ENCODE data around the gene TASP1.

Gene TASP1

GRCh38 chr20:13453367-13453766, 185.4 kb downstream of the TASP1 start:
- WGBS (ENCODE audit: extremely low coverage, insufficient coverage, insufficient read length): no CpG with 5 or more reads among the region's 2 CpGs
- no peak overlapping the region for H3K4ac ChIP-seq (ENCODE audit: low read depth, low read length)
- H3K9me3 ChIP-seq (ENCODE audit: insufficient read depth, low read depth, low read length): no peaks in the 10 kb centered on the region
- no peaks in the 10 kb centered on the region for H3K36me3 ChIP-seq (ENCODE audit: control insufficient read depth in 1 of 2, insufficient read depth in 2 of 2, low read length in 2 of 2)
- no peak overlapping the region for H2BK5ac ChIP-seq (ENCODE audit: low read depth, low read length, poor library complexity)
- H3K79me2 ChIP-seq (ENCODE audit: control insufficient read depth, insufficient read depth, low read length, poor library complexity): no peaks in the 10 kb centered on the region
- H4K8ac ChIP-seq (ENCODE audit: low read depth, low read length): no peak overlapping the region
- H2BK12ac ChIP-seq (ENCODE audit: low read length): no peak overlapping the region
- H3K18ac ChIP-seq (ENCODE audit: low read length): no peak overlapping the region
- H3K23ac ChIP-seq (ENCODE audit: low read length): no peak overlapping the region
- H3K27ac ChIP-seq (ENCODE audit: low read depth, low read length): no peak overlapping the region
- H3K4me1 ChIP-seq (ENCODE audit: control insufficient read depth in 1 of 2, insufficient read depth in 2 of 2, low read length in 2 of 2): no peaks in the 10 kb centered on the region
- H3K9ac ChIP-seq (ENCODE audit: low read length): no peak overlapping the region
- H3K4me2 ChIP-seq (ENCODE audit: low read length): no peak overlapping the region
- no peak overlapping the region for H2AFZ ChIP-seq (ENCODE audit: insufficient read depth, low read length, poor library complexity)
- no peak overlapping the region for H3K4me3 ChIP-seq (ENCODE audit: low read depth, low read length)
- H4K12ac ChIP-seq (ENCODE audit: low read depth, low read length): no peak overlapping the region
- no peaks in the 10 kb centered on the region for H3K27me3 ChIP-seq (ENCODE audit: insufficient read depth, low read length)
- DNase-seq: no peak
- no peaks in the 10 kb centered on the region for H3K79me1 ChIP-seq (ENCODE audit: low read length)
- H4K91ac ChIP-seq (ENCODE audit: low read depth, low read length): no peak overlapping the region
- H2AK5ac ChIP-seq (ENCODE audit: low read length): no peak overlapping the region
- H2BK120ac ChIP-seq (ENCODE audit: insufficient read depth, low read length, poor library complexity): no peak overlapping the region
- no peak overlapping the region for H3K14ac ChIP-seq (ENCODE audit: low read length)

- H3K9me3 ChIP-seq (ENCODE audit: insufficient read depth, low read depth, low read length): no peaks in the 10 kb centered on the region
- H3K14ac ChIP-seq (ENCODE audit: low read length): no peak overlapping the region
- no peak overlapping the region for H3K27ac ChIP-seq (ENCODE audit: low read depth, low read length)
- no peak overlapping the region for H4K12ac ChIP-seq (ENCODE audit: low read depth, low read length)
- H3K79me1 ChIP-seq (ENCODE audit: low read length): no peaks in the 10 kb centered on the region
- no peaks in the 10 kb centered on the region for H3K27me3 ChIP-seq (ENCODE audit: insufficient read depth, low read length)
- H3K9ac ChIP-seq (ENCODE audit: low read length): no peak overlapping the region
- no peaks in the 10 kb centered on the region for H3K79me2 ChIP-seq (ENCODE audit: control insufficient read depth, insufficient read depth, low read length, poor library complexity)
- H3K4ac ChIP-seq (ENCODE audit: low read depth, low read length): no peak overlapping the region
- H2BK12ac ChIP-seq (ENCODE audit: low read length): no peak overlapping the region
- no peaks in the 10 kb centered on the region for H3K36me3 ChIP-seq (ENCODE audit: control insufficient read depth in 1 of 2, insufficient read depth in 2 of 2, low read length in 2 of 2)
- H2BK120ac ChIP-seq (ENCODE audit: insufficient read depth, low read length, poor library complexity): no peak overlapping the region
- H4K8ac ChIP-seq (ENCODE audit: low read depth, low read length): no peak overlapping the region
- H3K4me1 ChIP-seq (ENCODE audit: control insufficient read depth in 1 of 2, insufficient read depth in 2 of 2, low read length in 2 of 2): no peaks in the 10 kb centered on the region
- H3K4me2 ChIP-seq (ENCODE audit: low read length): no peak overlapping the region
- no peak for DNase-seq
- no peak overlapping the region for H2AK5ac ChIP-seq (ENCODE audit: low read length)
- H2BK5ac ChIP-seq (ENCODE audit: low read depth, low read length, poor library complexity): no peak overlapping the region
- whole genome bisulfite sequencing (ENCODE audit: extremely low coverage, insufficient coverage, insufficient read length): no CpG with 5 or more reads among the region's 3 CpGs
- no peak overlapping the region for H3K23ac ChIP-seq (ENCODE audit: low read length)
- H4K91ac ChIP-seq (ENCODE audit: low read depth, low read length): no peak overlapping the region
- no peak overlapping the region for H3K4me3 ChIP-seq (ENCODE audit: low read depth, low read length)
- no peak overlapping the region for H2AFZ ChIP-seq (ENCODE audit: insufficient read depth, low read length, poor library complexity)
- no peak overlapping the region for H3K18ac ChIP-seq (ENCODE audit: low read length)
Measured at GRCh38 chr20:13452470-13453124, 186.1 kb downstream of the TASP1 start.

GRCh38 chr20:13449868-13450434, 188.8 kb downstream of the TASP1 start:
- H4K8ac ChIP-seq (ENCODE audit: low read depth, low read length): no peak overlapping the region
- H3K9ac ChIP-seq (ENCODE audit: low read length): no peak overlapping the region
- H2AFZ ChIP-seq (ENCODE audit: insufficient read depth, low read length, poor library complexity): no peak overlapping the region
- H3K79me1 ChIP-seq (ENCODE audit: low read length): no peaks in the 10 kb centered on the region
- no peak for DNase-seq
- no peaks in the 10 kb centered on the region for H3K27me3 ChIP-seq (ENCODE audit: insufficient read depth, low read length)
- H3K4me1 ChIP-seq (ENCODE audit: control insufficient read depth in 1 of 2, insufficient read depth in 2 of 2, low read length in 2 of 2): no peaks in the 10 kb centered on the region
- H2BK120ac ChIP-seq (ENCODE audit: insufficient read depth, low read length, poor library complexity): no peak overlapping the region
- H3K79me2 ChIP-seq (ENCODE audit: control insufficient read depth, insufficient read depth, low read length, poor library complexity): no peaks in the 10 kb centered on the region
- H3K36me3 ChIP-seq (ENCODE audit: control insufficient read depth in 1 of 2, insufficient read depth in 2 of 2, low read length in 2 of 2): no peaks in the 10 kb centered on the region
- H3K23ac ChIP-seq (ENCODE audit: low read length): no peak overlapping the region
- no peak overlapping the region for H2BK12ac ChIP-seq (ENCODE audit: low read length)
- H3K4ac ChIP-seq (ENCODE audit: low read depth, low read length): no peak overlapping the region
- H3K9me3 ChIP-seq (ENCODE audit: insufficient read depth, low read depth, low read length): no peaks in the 10 kb centered on the region
- H3K4me3 ChIP-seq (ENCODE audit: low read depth, low read length): no peak overlapping the region
- H3K4me2 ChIP-seq (ENCODE audit: low read length): no peak overlapping the region
- no peak overlapping the region for H3K27ac ChIP-seq (ENCODE audit: low read depth, low read length)
- no peak overlapping the region for H3K18ac ChIP-seq (ENCODE audit: low read length)
- no peak overlapping the region for H2AK5ac ChIP-seq (ENCODE audit: low read length)
- no CpG with 5 or more reads among the region's 3 CpGs for WGBS (ENCODE audit: extremely low coverage, insufficient coverage, insufficient read length)
- no peak overlapping the region for H4K91ac ChIP-seq (ENCODE audit: low read depth, low read length)
- H3K14ac ChIP-seq (ENCODE audit: low read length): no peak overlapping the region
- H4K12ac ChIP-seq (ENCODE audit: low read depth, low read length): no peak overlapping the region
- H2BK5ac ChIP-seq (ENCODE audit: low read depth, low read length, poor library complexity): no peak overlapping the region

GRCh38 chr20:13447385-13448180, 191.1 kb downstream of the TASP1 start:
- Histone ChIP-seq H3K23ac (ENCODE audit: low read length) (no peak overlapping the region), H2AFZ (ENCODE audit: insufficient read depth, low read length, poor library complexity) (no peak overlapping the region), H4K91ac (ENCODE audit: low read depth, low read length) (peak overlapping the region; percentile 14), H3K79me2 (ENCODE audit: control insufficient read depth, insufficient read depth, low read length, poor library complexity) (no peaks in the 10 kb centered on the region), H2BK5ac (ENCODE audit: low read depth, low read length, poor library complexity) (no peak overlapping the region), H4K12ac (ENCODE audit: low read depth, low read length) (no peak overlapping the region), H2BK12ac (ENCODE audit: low read length) (no peak overlapping the region), H3K14ac (ENCODE audit: low read length) (no peak overlapping the region), H3K4ac (ENCODE audit: low read depth, low read length) (no peak overlapping the region), H3K18ac (ENCODE audit: low read length) (no peak overlapping the region), H3K4me1 (ENCODE audit: control insufficient read depth in 1 of 2, insufficient read depth in 2 of 2, low read length in 2 of 2) (no peaks in the 10 kb centered on the region), H4K8ac (ENCODE audit: low read depth, low read length) (no peak overlapping the region), H3K9ac (ENCODE audit: low read length) (no peak overlapping the region), H3K36me3 (ENCODE audit: control insufficient read depth in 1 of 2, insufficient read depth in 2 of 2, low read length in 2 of 2) (no peaks in the 10 kb centered on the region), H3K27ac (ENCODE audit: low read depth, low read length) (no peak overlapping the region), H2BK120ac (ENCODE audit: insufficient read depth, low read length, poor library complexity) (no peak overlapping the region), H3K9me3 (ENCODE audit: insufficient read depth, low read depth, low read length) (no peaks in the 10 kb centered on the region), H3K27me3 (ENCODE audit: insufficient read depth, low read length) (no peaks in the 10 kb centered on the region), H2AK5ac (ENCODE audit: low read length) (no peak overlapping the region), H3K79me1 (ENCODE audit: low read length) (no peaks in the 10 kb centered on the region), H3K4me2 (ENCODE audit: low read length) (no peak overlapping the region), H3K4me3 (ENCODE audit: low read depth, low read length) (no peak overlapping the region)
- no peak for DNase-seq
